SK-N-SH (cell line): ENCODE measurements around the gene NCAM1.
A peak's percentile ranks its signal among the peaks of the same experiment; 100 is the strongest.

Experiments
- CHD2 ChIP-seq: fragments of 150-350 bp; IDR thresholded peaks from 2 replicates; pipeline ENCODE4 v1.6.1; 2018; ENCODE audit warnings: low read length; ENCODE audit not compliant: partially characterized antibody
- CTCF ChIP-seq: fragments of 200-600 bp; sonication (generic); IDR thresholded peaks from 2 replicates; pipeline ENCODE4 v1.6.1; 2017; ENCODE audit warnings: antibody characterized with exemption, mild to moderate bottlenecking, moderate library complexity
- ELF1 ChIP-seq: IDR thresholded peaks from 2 replicates; pipeline ENCODE4 v1.4.0; 2012
- EP300 ChIP-seq, 2 experiments: IDR thresholded peaks; 2 replicates each; pipeline versions ENCODE4 v1.4.0 to v1.6.1; 2012; ENCODE audit warnings: borderline replicate concordance in 1 of 2, low read depth in 1 of 2, low read length in 1 of 2
- GABPA ChIP-seq: IDR thresholded peaks from 2 replicates; pipeline ENCODE4 v1.4.0; 2012; ENCODE audit warnings: low read depth, mild to moderate bottlenecking
- GATA2 ChIP-seq: sonication (generic); formaldehyde crosslinking; IDR thresholded peaks from 2 replicates; pipeline ENCODE4 v1.5.0; 2020; ENCODE audit warnings: mild to moderate bottlenecking, missing genetic modification reagents
- JUND ChIP-seq: IDR thresholded peaks from 2 replicates; pipeline ENCODE4 v1.4.0; 2012
- MAX ChIP-seq: IDR thresholded peaks from 2 replicates; pipeline ENCODE4 v1.4.0; 2012; ENCODE audit warnings: low read depth
- MXI1 ChIP-seq: IDR thresholded peaks from 2 replicates; pipeline ENCODE4 v1.6.1; 2012; ENCODE audit warnings: mild to moderate bottlenecking, low read depth, low read length, improper control_type of control experiment
- NFIC ChIP-seq: IDR thresholded peaks from 2 replicates; pipeline ENCODE4 v1.4.0; 2012; ENCODE audit warnings: borderline replicate concordance
- NRF1 ChIP-seq: IDR thresholded peaks from 2 replicates; pipeline ENCODE4 v1.6.1; 2012; ENCODE audit warnings: low read depth, mild to moderate bottlenecking, low read length
- REST ChIP-seq: IDR thresholded peaks from 2 replicates; pipeline ENCODE4 v1.6.1; 2012; ENCODE audit warnings: mild to moderate bottlenecking, low read depth, low read length, moderate library complexity
- USF1 ChIP-seq: IDR thresholded peaks from 2 replicates; pipeline ENCODE4 v1.4.0; 2012; ENCODE audit warnings: low read depth, borderline replicate concordance
- YY1 ChIP-seq: IDR thresholded peaks from 2 replicates; pipeline ENCODE4 v1.4.0; 2012; ENCODE audit warnings: low read depth, mild to moderate bottlenecking

GRCh38 chr11:113274713-113275582 lies 313.7 kb downstream of the NCAM1 start:
- TF ChIP-seq USF1 (no peak), CTCF (peak; percentile 12; the same call in 1 of the 2 replicates), GATA2 (no peak), NRF1 (no peak), EP300 (IDR thresholded peaks at IDR 0.05; ENCODE audit: borderline replicate concordance in 1 of 2, low read depth in 1 of 2, low read length in 1 of 2) (no peak), GABPA (no peak), MXI1 (no peak), NFIC (no peak), REST (no peak), JUND (no peak), CHD2 (no peak), MAX (no peak), ELF1 (no peak), YY1 (no peak)
